DMS79 treated with DMSO at 0.1 percent for 48 hours (cell line): ENCODE measurements around the gene NOC3L.
"Not testable (repeated sequence)": the region's sequence is repeated elsewhere in the genome, so short reads cannot be mapped to it uniquely, and the experiment has no call there.

Experiments
- DNase-seq: peaks from one replicate; lab custom pipeline; 2025; lab: John Stamatoyannopoulos, UW

NOC3L gene

DNA sequence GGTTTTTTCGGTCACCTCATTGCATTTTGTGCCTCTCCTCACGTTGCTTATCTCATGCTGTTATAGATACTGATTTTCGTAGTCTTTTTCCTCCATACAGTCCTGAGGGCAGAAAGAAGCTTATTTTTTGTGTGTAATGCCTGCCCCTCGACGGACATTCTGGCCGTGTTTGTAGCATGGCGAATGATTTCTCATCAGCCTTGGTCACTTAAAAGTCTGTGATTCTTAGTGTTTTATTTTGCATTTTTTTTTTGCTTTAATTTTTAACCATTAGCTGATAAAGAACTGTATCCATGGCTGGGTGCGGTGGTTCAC lies 469 bp upstream of the NOC3L start:
- DNase-seq, result no peak

DNA sequence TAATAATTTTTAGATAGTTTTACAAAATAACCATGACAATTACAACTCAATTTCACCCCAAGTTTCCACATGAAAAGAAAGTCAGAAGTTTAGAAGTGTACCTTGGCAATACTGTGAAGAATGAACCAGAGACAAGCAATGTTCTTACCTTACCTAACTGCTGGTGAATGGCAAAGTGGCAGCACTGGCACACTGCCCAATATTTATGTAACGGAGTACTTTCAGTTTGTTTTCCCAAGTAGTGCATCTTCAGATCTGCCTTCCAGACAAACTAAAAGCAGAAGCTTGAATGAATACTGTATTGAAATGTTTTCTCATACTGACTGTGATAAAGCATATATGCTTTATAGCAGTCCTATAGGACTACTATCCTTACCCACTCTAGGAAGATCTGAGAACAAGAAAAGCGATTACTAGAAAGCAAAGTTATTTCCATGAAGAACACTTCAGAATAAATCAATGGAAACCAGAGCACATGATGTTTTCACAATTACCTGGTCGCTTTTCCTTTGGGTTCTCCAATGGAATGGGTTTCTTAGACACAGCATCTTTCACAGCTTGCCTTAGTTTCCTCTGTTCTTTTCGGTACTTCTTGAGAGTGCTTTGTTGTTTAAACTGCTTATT lies 1.5 kb downstream of the NOC3L start:
- no peak for DNase-seq

DNA sequence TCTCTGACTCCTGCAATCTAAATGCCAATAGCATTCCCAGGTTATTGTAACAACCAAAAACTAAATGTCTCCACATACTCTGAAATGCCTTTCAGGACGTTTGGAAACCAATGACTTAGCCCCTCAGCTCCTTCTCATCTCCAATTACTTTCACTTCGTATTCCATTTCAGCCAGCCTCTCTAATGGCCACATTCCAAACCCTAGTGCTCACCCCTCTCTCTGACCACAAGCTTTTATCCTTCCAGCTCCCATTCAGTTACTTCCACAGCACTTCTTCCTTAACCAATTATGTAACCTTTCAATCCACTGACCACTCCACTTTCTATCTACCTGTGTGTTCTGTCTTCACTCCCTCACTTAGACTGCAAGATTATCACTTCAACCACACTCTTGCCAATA lies 4.3 kb downstream of the NOC3L start:
- peak; percentile 57 for DNase-seq

DNA sequence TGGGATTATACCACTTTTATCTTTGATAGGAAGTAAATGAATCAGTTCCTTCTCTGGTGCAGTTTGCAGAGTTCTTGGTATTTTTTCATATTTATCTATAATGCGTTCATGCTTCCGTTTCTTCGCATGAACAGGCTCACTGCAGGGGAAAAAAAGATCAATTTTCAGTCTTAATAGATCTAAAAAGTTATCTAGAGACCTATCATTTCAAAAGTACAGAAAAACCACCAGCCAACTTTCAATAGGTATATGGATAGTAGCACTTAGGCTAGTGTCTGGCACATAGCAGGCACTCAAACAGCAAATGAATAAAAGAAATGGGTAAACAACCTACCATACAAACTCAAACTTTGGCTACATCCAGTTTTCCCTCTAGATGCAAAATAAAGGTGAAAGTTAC lies 5.5 kb downstream of the NOC3L start:
- no peak for DNase-seq

DNA sequence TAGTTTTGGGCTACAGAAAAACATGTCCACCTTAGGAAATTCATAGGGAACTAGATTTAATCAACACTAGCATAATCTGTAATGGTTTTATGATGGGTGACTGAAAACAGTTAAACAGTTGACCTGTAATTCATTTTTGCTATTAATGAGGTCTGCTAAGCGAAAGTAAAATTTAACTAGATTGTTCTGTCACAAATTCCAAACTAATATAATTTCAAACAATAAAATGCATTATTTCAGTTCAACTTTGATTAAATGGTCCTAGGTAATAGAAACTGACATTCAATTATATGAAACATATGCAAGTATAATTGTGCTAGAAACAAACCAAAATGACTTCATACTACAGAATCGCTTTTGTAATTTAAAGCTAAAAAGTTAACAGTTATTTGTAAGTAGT lies 6.9 kb downstream of the NOC3L start:
- no peak for DNase-seq

DNA sequence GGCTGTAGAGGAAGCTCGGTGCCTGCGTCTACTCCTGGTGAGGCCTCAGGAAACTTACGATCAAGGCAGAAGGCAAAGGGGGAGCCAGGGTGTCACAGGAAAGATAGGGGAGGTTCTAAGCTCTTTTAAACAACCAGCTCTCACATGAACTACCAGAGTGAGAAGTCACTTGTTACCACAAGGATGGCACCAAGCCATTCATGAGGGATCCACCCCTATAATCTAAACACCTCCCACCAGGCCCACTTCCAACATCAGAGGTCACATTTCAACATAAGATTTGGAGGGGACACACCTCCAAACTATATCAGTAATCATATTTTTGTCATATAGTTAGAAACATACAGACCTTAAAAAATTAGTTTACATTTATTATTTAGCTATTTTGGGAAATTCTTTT lies 9.4 kb downstream of the NOC3L start:
- DNase-seq, result no peak

DNA sequence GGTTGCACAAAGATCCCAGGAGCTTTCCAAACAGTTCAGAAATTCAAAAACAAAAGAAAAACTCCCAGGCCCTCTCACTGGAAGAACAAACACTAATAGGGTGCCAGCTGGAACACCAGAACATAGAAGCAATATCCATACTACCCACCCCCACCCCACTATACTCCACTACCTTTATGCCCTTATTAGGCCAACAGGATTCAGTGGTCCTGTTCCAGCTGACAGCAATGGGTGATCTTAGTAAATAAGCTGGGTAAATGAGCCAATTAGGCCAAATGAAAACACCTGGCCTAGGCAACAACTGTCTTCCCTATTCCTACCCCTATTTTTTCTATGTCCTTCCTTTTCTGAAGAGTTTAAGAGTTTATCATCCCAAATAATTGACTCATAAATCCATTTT lies 11.7 kb downstream of the NOC3L start:
- DNase-seq, result no peak

DNA sequence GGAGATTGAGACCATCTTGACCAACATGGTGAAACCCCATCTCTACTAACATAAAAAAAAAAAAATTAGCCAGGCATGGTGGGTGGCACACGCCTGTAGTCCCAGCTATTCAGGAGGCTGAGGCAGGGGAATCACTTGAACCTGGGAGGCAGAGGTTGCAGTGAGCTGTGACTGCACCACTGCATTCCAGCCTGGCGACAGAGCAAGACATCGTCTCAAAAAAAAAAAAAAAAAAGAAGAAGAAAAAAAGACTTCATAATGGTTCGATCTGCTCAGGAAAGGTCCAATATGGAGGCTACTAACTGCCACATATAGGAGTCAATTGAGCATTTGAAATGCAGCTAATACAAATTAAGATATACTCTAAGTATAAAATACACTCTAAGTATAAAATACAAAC lies 12.2 kb downstream of the NOC3L start:
- not testable (repeated sequence) for DNase-seq

DNA sequence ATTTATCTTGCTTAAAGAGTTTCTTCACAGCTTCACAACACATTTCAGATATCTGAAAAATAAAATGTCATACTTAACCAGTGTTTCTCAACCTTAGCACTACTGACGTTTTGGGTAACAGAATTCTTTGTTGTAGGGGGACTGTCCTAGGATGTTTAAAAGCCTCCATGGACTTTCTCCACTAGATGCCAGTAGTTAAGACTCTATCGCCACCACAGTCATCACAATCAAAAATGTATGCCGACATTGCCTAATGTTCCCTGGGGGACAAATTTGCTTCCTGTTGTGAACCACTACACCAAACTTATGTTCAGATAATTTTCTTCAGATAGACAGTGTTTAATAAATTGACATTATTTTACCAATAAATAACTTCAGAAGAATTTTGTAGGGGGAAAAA lies 13.4 kb downstream of the NOC3L start:
- DNase-seq, result no peak

DNA sequence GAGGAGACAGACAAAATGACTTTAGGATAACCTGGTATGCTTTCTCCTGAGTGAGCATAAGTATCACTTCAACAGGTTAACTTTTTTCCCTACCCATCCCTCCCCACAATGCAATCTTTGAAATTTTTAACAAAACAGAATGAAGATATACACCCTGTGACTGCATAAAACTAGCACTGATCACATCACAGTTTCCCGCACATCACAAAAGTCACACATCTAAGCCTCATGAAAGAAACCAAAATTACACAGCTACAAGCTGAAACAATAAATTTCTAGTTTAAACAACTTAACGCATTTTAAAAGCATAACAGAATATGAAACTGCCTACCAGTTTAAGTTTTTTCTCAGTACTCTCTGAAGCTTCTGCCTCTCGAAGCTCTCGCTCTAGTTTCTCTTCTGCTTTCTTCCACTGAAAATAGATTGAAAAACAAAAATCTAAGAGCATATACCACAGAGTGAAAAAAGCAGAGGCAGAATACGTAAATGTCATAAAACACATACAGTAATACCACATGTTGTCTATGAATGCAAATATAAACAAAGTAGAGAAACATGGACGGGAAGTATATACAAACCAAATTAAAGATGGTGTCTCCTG lies 18.1 kb downstream of the NOC3L start:
- no peak for DNase-seq

DNA sequence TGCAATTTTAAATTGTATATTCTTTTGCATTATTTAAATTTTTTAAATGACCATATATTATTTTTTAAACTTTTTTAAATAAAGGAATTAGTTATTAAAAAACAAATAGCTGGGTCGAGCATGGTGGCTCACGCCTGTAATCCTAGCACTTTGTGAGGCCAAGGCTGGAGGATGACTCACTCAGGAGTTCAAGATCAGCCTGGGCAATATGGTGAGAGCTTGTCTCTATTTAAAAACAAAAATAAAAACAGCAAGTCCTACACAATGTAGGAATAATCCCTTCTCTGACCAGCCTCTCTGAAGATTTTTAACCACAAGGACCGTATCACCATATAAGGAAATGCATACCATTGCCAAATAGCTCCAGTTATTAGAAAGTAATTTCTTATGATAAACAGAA lies 19.6 kb downstream of the NOC3L start:
- no peak for DNase-seq

DNA sequence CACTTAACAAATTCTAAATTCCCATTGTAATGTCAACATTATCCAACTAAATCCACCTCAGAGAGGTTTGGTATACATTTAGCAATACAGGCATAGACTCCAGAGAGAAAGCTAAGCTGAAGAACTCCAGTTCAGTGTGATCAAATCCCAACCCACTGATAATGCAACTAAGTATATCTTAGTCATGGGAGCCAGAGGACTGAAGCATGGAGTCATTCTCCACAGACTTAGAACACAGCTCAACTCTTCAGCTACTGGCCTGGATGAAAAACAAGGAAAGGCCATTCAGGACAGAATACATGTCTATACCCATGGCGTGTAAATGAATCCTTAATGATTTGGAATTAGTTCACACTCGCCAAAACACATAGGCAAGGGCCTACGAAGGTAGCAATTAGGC lies 27.9 kb downstream of the NOC3L start:
- DNase-seq, result no peak

DNA sequence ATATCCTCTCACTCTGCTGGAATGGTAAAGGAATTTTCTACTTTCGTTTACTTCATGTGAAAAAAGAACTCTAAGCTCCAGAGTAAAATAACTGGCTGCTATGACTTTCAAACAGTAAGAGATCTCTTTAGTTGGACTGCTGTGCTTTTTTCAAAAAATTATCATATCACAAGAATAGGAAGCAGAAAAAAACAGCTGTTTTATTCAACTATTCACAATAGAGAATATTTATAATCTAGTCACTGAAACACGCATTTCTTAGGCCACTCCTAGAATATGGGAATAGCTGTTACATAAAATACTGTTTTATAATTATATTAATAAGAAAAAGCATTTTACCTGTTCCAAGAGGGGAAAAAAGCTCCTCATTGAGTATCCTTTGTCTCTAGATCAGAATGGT lies 29.7 kb downstream of the NOC3L start:
- no peak for DNase-seq

DNA sequence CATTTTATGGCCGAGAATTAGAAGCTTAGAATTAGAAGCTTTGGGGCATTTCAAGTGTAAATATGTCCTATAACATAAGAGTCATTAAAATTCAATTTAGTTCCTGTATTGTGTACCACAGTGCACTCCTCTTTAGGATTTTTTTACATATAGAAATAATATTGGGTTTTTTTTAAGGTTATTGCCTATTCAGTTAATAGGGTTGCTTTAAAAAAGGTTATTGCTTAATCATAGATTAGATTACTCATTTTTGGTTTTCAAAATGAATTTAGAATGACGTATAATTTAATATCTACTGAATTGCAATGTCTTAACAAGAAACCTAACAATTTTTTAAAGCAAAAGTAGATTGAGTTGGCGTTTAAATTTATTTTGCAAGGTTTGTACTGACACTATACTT lies 34.1 kb downstream of the NOC3L start:
- no peak for DNase-seq

DNA sequence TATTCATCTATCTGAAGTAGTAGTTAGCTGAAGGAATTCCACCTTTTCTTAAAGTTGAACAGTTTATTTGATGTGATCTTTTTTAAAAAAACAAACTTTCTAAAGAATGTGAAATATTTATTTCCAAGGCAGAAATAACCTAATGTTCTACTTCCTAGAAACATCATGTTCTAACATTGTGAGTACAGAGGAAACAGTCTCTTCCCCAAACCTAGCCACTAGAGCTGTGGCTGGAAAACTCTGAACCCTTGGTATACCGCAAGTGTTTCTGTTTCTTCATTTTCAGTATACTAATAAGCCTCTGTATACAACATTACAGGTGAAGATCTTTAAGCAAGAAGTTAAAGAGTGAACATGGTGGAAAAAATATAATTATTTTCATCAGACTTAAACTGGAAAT lies 35.1 kb downstream of the NOC3L start:
- DNase-seq, result no peak

DNA sequence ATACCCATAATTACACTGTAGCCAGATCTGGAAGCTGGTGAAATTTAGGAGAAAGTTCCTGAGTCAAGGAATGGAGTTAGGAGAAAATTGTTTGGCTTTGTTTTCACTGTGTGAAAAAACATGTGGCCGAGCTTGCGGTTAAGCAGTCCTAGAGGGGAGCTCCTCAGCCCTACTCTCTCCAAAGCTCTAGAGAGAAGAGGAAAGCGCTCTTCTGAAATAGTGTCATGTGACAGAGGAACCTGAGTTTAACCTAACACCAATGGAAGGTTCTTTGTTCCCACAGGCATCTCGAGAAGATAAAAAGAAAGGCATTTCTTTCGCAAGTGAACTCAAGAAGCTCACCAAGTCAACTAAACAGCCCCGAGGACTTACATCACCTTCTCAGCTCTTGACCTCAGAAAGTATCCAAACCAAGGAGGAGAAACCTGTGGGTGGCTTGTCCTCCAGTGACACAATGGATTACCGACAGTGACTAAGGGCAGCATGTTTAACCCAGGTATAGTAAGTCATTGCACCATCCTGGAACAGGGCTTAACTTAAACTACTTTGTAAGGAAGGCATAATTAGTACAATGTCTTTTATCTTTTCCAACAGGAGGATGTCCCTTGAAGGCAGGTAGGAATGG lies 38.0 kb downstream of the NOC3L start:
- no peak for DNase-seq

DNA sequence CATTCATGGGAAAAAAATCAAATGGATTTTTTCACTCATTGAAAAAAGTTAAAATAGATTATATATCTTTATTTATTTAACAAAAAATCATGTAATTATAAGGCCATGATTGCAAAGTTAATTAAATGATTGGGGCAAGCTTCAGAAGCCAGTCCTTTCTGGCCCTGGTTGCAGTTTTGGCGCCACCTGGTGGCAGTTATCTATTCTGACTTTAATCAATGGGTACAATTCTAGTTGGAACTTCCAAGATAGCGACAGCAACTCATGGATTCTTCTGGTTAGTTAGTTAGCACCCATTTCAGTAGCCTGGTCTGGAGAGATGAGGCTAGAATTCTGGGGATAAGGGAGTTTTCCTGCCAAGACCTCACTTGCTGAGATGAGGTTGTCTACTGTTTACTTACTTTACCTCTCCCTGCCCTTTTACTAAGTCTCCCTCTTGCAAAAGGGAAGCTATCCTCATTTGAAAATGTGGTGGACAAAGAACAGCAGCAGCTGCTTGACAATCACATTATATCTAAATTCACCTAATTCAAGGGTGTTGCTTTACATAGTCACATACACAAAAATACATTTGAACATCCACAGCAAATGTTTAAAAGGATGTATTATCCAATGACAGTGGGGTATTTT lies 42.3 kb downstream of the NOC3L start:
- DNase-seq, result peak; percentile 1

DNA sequence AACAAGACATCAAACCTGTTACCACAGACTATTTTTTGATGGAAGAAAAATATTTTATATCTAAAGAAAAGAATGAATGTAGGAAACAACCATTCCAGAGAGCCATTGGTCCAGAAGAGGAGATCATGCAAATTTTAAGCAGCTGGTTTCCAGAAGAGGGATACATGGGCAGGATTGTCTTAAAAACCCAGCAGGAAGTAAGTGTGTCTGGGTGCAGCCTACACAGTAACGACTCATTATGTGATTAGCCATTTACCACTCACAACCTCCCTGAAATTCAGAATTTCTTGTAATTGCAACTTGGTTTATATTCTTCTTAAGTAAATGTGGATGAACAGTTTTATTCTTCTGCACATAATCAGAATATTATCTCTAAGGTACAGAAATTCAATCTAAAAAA lies 46.2 kb downstream of the NOC3L start:
- no peak for DNase-seq

DNA sequence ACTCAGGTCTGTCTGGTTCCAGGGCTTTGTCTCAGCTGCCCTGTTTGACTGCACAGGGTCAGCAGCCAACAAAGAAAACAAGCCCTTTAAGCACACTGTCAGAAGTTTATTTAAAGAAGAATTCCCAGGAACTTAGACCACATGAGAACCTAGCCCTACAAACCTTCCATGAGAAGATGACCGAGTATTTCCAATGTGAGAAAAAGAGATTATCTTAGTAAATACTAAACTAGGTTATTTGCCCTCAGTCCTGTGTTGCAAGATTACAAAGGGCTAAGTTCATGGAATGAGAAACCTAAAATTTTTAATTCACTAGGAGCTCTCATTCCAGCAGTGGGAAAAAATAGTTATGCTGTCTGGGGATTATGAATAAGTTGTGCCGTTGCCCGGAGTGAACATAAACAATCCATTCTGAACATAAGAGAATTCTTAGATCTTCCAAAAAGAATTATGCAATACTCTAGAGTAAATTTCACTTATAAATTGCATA lies 46.7 kb downstream of the NOC3L start:
- no peak for DNase-seq

DNA sequence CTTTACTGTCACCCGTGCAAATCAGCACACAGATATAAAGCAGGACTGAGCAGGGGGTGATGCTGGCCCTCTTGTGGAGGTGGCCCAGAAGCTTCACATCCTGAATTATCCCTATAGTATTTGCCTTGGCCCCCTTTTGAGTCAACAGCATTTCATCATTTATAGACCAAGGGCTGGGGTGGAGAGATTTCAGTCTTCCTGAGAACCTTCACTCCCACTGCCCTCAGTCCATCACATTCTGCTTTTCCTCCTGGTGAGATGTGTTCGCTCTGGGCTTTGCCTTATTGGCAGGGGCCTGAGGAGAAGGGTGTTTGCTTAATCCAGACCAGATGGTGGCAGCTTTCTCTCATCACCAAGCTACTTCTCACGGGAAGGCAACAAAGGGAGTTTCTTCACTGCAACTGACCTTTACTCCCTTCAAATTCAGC lies 47.7 kb downstream of the NOC3L start:
- DNase-seq, result no peak

DNA sequence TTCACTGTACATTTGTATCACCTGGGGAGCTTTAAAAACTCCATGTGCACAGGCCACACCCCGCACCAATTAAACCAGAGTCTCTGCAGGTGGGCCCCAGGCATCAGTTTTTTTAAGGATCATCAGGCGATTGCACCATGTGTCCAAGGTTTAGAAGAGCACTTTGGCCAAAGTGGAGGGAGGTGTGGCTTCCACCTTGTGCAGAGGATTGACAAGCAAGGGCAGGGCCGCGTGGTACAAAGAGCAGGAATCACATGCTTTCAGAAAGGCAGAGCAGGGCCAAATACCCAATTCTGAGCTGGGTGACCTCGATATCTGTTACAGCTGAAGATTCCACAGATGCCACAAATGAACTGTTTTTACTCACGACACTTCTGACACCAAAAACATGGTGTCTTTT lies 52.4 kb downstream of the NOC3L start:
- no peak for DNase-seq

DNA sequence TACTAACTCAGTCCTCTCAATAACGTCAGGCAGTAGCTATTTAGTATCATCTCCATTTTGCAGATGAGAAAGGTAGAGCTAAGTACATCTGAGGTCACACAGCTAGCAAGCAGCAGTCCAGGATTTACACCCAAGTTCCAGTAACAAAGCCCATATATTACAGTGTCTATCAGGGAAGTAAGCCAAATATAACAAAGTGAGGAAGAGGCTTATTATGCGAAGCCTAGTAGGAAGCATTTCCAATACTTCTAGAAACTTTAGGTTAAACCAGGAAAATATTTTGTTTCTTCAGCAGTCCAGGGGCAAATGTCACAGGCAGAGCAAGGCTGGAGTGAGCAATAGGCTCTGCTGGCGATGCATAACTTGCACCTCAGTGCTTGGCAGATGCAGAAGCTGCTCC lies 53.9 kb downstream of the NOC3L start:
- DNase-seq, result no peak

DNA sequence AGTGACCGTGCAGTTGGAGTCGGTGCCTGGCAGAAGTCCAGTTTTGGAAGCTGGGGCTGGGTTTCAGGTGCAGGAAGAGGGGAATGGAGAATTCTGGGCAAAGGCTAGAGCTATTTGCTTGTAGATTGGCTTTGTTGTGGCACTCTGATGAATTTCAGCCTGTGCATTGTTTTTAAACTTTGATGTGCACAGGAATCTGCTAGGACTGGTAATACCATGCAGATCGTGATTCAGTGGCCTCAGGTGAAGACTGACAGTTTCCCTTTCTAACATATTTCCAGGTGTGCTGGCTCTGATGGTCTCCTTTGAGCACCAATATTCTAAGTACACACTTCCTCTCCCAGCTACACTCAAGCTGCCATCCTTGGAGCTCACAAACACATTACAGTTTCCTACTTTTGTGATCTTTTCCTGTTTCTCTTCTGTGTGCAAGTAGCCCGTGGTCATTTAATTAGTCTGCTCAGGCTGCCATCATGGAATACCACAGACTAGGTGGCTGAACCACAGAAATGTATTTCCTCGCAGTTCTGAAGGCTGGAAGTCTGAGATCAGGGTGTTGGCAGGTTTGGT lies 55.6 kb downstream of the NOC3L start:
- no peak for DNase-seq
